HG03460 (cell line): ENCODE data around the gene RNU1-2.
A peak's percentile ranks its signal among the peaks of the same experiment; 100 is the strongest.
"Not testable (repeated sequence)": the region's sequence is repeated elsewhere in the genome, so short reads cannot be mapped to it uniquely, and the experiment has no call there.

Experiments
- ATAC-seq: cut with Tn5 transposase; IDR thresholded peaks from one replicate; pipeline ENCODE4 v1.9.1; 2021; ENCODE audit not compliant: unreplicated experiment

RNU1-2 gene

GRCh38 chr1:16907870-16908758 is 12.3 kb downstream of the RNU1-2 start:
- no peak for ATAC-seq

DNA sequence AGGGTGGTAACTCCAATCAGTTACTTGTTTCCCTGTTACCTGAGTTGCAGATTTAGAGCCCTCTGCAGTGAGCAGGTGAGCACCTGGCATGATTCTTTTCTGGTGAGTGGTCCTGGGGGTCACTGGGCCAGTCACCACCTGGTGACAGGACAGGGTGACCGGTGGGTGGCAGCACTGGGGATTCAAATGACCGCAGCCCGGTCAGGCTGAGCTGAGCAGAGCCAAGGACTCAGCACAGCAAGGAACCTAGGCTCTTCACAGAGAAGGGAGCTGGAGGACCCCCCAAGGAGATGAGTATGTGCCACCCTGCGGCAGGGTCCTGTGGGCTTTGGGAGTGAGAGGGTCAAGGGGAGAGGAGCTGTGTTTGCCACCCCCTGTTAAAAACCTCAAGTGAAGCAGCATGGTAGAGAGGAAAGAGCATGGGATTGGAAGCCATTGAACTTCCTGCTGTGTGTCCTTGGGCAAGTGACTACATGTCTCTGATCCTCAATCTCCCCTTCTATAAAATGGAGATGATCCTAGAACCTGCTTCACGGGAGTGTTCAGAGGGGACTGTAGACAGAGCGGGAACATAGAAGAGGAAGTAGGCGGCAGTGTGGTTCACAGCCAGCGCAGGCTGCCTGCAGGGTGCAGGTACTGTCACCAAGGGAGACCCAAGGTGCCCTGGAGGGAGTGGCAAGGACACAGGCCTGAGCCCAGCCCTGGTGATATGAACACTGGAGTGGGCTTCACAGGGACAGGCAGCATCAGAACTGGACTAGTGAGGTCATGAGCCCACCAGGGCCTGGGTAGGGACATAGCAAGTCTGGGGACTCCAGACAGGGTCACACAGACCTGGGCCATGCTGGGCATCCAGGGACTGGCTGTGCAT is 16.3 kb downstream of the RNU1-2 start:
- not testable (repeated sequence) for ATAC-seq

GRCh38 chr1:16912742-16913141 is 17.0 kb downstream of the RNU1-2 start:
- ATAC-seq: not testable (repeated sequence)

GRCh38 chr1:16913181-16913832 is 17.5 kb downstream of the RNU1-2 start:
- ATAC-seq: no peak

GRCh38 chr1:16913833-16914662 is 18.3 kb downstream of the RNU1-2 start:
- peak; percentile 85 for ATAC-seq

GRCh38 chr1:16914928-16915626 is 19.3 kb downstream of the RNU1-2 start:
- not testable (repeated sequence) for ATAC-seq

DNA sequence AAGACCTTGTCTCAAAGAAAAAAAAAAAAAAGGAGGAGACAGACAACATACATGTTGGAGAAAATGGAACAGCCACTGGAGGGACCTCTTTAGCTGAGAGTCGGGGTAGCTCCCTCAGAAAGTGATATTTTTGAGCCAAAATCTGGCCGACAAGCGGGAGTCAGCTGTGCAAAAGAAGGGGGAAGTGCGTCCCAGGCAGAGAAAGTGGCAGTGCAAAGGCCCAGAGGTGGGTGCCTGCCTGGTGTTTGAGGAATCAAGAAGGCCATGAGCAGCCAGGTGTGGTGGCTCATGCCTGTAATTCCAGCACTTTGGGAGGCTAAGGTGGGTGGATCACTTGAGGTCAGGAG is 19.8 kb downstream of the RNU1-2 start:
- no peak for ATAC-seq

DNA sequence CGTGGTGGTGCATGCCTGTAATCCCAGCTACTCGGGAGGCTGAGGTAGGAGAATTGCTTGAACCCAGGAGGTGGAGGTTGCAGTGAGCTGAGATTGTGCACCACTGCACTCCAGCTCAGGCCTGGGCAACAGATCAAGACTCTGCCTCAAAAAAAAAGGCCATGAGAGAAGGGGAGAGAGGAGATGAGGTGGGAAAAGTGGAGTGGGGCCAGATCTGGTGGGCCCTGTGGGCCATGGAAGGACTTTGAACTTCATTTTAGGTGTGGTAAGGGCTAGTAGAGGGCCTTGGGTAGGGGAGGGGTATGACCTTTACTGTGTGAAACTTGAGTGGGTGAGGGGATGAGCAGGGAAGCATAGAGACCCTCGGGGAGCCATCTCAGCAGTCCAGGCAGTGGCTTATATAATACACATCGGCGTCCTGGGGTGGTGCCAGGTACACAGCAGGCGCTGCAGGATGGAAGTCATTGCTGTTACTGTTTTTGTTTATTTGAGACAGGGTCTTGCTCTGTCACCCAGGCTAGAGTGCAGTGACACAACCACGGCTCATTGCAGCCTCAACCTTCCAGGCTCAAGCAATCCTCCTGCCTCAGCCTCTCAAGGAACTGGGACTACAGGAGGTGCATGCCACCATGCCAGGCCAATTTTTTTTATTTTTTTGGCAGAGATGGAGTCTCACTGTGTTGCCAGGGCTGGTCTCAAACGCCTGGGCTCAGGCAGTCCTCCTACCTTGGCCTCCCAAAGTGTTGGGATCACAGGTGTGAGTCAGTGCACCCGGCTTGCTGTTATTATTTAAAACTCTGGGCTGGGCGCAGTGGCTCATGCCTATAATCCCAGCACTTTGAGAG is 20.5 kb downstream of the RNU1-2 start:
- ATAC-seq: not testable (repeated sequence)

DNA sequence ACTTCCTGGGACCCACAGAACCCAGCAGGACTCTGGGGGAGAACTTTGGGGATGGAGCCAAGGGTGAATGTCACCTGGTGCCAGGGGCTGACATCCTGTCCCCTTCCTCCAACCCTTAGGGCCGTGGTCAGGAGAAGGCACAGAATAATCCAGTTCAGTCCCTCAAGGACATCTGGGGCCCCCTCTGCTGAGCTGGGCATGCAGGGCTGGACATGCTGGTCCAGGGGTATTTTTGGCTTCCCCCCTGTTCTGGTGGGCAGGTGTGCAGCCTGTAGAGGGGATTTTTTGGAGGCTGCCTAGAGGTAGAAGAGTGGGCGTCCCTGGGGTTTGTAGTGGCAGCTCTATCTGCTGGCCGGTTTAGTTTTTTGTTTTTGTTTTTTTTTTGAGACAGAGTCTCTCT is 22.6 kb downstream of the RNU1-2 start:
- no peak for ATAC-seq

GRCh38 chr1:16918936-16919665 is 23.3 kb downstream of the RNU1-2 start:
- not testable (repeated sequence) for ATAC-seq

DNA sequence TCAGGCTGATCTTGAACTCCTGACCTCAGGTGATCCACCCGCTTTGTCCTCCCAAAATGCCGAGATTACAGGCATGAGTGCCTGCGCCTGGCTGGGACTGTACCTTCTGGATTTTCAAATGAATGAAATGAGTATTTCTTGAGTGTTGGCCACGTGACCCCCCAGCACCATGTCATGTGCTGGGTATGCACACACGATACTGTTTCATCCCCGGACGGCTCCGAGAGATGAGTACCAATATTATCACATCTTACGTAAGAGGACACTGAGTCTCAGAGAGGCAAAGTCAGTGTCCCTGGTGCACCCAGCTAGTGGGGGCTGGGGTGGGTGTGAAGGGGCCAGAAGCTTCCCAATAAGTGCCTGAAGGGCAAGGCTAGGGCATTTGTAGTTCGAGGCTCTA is 25.2 kb downstream of the RNU1-2 start:
- ATAC-seq: no peak

- no peak for ATAC-seq
Observed at GRCh38 chr1:16921391-16922185, 25.8 kb downstream of the RNU1-2 start, which contains the start of gene CROCC. Gene CROCC (plus strand): TSS chr1:16921931. CDS start chr1:16922019, 88 bp downstream.

DNA sequence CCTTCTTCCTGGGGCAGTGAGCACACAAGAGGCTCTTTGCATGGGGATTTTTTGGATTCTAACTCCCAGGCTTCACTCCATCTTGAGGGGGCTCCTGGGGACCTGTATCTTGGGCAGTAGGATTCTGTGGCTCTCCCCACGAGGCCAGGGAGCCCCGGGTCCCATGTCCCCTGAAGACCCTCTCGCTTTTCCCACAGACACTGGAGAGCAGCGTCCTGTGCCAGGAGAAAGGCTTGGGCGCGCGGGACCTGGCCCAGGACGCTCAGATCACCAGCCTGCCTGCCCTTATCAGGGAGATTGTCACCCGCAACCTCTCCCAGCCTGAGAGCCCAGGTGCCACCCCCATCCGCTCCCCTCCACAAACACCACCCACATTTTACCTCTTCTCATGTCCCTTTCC is 26.7 kb downstream of the RNU1-2 start:
- ATAC-seq: no peak

DNA sequence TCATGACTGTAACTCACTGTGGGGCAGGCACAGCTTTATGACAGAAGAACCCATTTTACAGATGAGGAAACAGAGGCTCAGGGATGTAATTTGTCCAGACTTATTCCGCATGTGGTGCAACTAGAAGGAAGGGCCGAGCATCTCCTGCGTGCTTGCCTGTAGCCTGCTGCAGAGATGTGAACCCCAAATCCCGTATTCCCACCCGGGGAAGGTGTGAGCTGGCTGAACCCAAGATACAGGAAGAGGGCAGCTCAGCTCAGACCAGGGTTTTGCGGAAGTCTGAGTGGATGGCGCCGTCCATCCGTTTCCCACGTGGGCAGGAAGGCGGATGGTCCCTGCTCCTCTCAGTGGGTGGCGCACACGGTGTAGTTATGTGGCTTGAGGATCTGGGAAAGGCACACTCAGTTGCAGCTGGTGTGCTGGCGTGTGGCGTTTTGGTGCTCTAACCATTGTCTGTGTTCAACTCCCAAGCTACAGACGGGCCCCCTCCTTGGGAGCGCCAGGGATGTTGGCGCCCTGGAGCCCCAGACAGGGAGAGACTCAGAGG is 27.2 kb downstream of the RNU1-2 start:
- ATAC-seq: no peak

DNA sequence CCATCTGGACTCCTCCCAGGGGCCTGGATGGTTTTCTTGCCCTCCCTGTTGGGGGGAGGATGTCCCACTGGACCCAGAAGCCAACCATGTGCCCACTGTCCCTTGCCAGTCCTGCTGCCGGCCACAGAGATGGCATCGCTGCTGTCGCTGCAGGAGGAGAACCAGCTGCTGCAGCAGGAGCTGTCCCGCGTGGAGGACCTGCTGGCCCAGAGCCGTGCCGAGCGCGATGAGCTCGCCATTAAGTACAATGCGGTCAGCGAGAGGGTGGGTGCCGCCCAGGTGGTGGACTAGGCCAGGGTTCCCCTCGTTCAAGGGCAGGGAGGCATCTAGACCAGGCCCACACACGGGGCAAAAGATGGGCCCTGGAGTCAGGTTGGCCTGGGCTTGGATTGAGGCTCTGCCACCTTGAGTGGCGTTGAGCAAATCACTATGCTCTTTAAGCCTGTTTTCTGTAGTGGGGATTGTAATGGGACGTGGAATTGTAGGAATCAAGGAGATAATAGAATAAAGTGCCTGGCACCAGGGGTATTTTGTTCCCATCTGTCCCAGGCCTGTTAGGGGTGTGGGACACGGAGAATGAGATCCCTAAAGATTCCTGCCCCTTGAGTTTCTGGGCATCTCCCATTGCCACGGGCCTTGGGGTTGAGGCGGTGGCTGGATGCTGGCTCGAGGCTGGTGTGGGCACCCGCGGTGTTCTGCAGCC is 28.6 kb downstream of the RNU1-2 start:
- no peak for ATAC-seq

- no peak for ATAC-seq
Observed at GRCh38 chr1:16924919-16925477, 29.2 kb downstream of the RNU1-2 start.
